RWPE1 (cell line): ENCODE data around the gene FRMD4A.
A peak's percentile ranks its signal among the peaks of the same experiment; 100 is the strongest.

Experiments
- CTCF ChIA-PET: fragments of 350-600 bp; sonication (Branson Sonifier 250); formaldehyde crosslinking; extraction: SDS; loops from one replicate; lab custom pipeline; 2021; lab: Yijun Ruan, JAX
- POLR2A ChIA-PET: fragments of 400-600 bp; formaldehyde crosslinking; extraction: SDS; loops from one replicate; lab custom pipeline; 2020; ENCODE audit warnings: antibody characterized with exemption; ENCODE audit not compliant: low non-redundant PET; lab: Yijun Ruan, JAX
- DNase-seq: peaks from one replicate; pipeline ENCODE4 v3.0.0; 2012; ENCODE audit warnings: low spot score
- H3K27ac ChIP-seq: fragments of 450-650 bp; 2 replicates; pipeline ENCODE4 v1.5.1; 2017
- TF ChIP-seq, protein P1 (sequence below): fragments of 450-650 bp; conservative IDR thresholded peaks from 2 replicates; pipeline ENCODE4 v1.5.1; 2017; ENCODE audit warnings: low read depth, mild to moderate bottlenecking

FRMD4A gene

GRCh38 chr10:13621931-13622330 is 708.8 kb downstream of the FRMD4A start:
- DNase-seq, result no peak
- CTCF ChIA-PET, result no interaction called here

DNA sequence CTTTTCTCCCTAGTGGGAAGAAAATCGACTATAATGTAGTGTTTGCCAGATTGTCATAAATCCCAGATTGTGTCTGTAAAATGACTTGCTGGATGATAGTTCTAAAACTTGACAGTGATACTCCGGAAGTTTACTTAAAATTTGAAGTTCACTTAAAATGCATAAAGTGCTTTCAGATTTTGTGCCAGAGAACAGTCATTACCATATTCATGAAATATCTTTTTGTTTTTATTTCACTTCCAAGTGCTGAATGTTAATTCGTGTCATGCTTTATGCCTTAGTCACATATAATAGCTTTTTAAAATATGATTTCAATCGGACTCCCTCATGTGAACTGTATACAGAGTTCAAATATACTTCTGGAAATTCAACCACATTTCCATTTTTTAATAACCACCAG is 713.6 kb downstream of the FRMD4A start:
- no peak overlapping the region for H3K27ac ChIP-seq
- TF ChIP-seq, protein P1, sequence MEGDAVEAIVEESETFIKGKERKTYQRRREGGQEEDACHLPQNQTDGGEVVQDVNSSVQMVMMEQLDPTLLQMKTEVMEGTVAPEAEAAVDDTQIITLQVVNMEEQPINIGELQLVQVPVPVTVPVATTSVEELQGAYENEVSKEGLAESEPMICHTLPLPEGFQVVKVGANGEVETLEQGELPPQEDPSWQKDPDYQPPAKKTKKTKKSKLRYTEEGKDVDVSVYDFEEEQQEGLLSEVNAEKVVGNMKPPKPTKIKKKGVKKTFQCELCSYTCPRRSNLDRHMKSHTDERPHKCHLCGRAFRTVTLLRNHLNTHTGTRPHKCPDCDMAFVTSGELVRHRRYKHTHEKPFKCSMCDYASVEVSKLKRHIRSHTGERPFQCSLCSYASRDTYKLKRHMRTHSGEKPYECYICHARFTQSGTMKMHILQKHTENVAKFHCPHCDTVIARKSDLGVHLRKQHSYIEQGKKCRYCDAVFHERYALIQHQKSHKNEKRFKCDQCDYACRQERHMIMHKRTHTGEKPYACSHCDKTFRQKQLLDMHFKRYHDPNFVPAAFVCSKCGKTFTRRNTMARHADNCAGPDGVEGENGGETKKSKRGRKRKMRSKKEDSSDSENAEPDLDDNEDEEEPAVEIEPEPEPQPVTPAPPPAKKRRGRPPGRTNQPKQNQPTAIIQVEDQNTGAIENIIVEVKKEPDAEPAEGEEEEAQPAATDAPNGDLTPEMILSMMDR, result no peak
- ChIA-PET POLR2A (no interaction called here), CTCF (no interaction called here)
- DNase-seq, result no peak

More at GRCh38 chr10:13621931-13622330, 708.8 kb downstream of the FRMD4A start:
- no peak overlapping the region for H3K27ac ChIP-seq
- TF ChIP-seq, protein P1, result no peak
- POLR2A ChIA-PET, result no interaction called here

DNA sequence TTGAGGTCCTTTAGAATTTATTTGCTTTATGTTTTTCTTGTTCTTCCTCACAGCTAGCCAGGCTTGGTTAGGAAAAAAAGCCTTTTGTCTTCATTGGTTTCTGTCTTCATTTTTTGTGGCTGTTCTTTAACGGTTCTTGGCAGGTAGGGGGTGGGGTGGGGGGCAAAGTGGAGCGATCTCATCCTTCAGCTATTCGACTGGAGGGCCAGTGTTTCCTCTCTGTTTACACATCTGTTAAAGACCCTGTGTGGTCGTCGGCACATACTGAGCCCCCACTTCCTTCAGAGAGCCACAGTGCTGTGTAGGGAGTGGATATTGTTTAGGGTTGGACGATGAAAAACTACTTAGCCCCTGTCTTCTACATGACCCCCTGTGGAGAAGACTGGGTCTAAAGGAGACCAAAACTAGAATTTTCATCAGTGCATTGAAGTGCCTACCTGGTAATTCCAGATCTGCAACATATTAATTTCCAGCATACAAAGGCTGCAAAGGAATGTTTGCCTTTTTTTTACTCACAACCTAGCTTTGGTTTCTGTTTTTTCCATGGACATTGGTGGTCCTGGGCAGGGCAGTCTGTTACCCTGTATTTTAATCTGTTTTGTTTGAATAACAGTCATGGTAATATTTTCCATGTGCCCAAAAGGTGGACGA is 714.9 kb downstream of the FRMD4A start:
- CTCF ChIA-PET, result no interaction called here
- H3K27ac ChIP-seq, result no peak overlapping the region
- DNase-seq, result no peak

GRCh38 chr10:13614530-13615332 is 716.0 kb downstream of the FRMD4A start:
- ChIA-PET CTCF (interaction anchor here (0.8 kb wide), 1 partner anchor 28 kb away, joined by 3 read pairs; the partner anchor contains the start of gene PRPF18), POLR2A (no interaction called here)
- peak; percentile 66 for DNase-seq
- TF ChIP-seq, protein P1, result no peak
- peak overlapping the region; percentile 51 for H3K27ac ChIP-seq

More for the DNA sequence above, 714.9 kb downstream of the FRMD4A start:
- POLR2A ChIA-PET, result no interaction called here
- TF ChIP-seq, protein P1, result no peak

DNA sequence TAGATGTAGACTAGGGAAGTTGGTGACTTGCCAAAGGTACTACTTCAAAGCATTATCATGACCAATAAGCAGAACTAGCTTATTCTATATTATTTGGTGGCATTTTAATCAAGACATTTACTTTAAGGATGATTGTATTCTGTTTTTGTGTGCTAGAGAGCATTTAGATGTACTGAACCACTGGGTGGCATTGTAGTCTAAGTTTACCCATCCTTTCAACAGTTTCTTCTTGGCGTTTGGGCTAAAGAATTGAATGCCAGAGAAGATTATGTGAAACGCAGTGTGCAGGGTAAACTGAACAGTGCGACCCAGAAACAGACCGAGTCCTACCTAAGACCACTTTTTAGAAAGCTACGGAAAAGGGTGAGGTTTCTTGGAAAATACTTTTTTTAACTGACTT is 717.2 kb downstream of the FRMD4A start:
- DNase-seq, result peak; percentile 13
- TF ChIP-seq, protein P1, result no peak
- POLR2A ChIA-PET, result no interaction called here
- CTCF ChIA-PET, result interaction anchor here (0.6 to 0.8 kb wide), 3 partner anchors 77 to 241 kb away, joined by 3 read pairs; no protein-coding TSS in a partner anchor
- no peak overlapping the region for H3K27ac ChIP-seq

DNA sequence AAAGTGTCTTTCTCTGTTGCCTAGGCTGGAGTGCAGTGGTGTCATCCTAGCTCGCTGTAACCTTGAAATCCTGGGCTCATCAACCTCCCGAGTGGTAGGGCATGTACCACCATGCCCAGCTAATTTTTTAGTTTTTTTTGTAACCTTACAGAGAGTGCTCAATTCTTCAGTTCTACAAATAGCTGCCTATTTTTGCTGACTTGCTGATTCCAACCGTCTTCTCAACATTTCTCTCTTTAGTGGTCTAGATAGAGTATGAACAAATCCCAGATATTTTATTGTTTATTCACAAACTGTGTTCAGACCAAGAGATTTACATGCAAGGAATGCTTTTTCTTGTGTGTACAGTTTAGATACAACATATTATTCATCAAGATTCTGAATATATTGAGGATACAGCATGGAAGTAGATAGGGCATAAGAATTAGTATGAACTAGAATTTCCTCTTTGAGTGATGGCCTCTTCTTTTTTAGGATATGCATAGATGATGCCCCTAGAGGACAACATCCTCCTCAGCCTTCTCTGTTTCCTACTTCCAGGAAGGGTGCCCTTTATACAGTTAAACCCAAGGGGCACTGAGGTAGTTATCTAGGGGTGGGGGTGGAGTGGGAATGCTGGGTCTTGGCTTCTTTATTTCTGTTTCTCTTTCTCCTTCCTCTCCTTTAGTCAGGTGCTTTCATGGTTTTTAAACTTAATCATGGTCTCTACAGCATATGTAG is 717.9 kb downstream of the FRMD4A start:
- ChIA-PET POLR2A (no interaction called here), CTCF (interaction anchor here (0.6 to 0.8 kb wide), 3 partner anchors 29 to 174 kb away, joined by 3 to 4 read pairs (median 3); no protein-coding TSS in a partner anchor)
- H3K27ac ChIP-seq, result no peak overlapping the region
- no peak for DNase-seq
- TF ChIP-seq, protein P1, result no peak
